Measurements from ENCODE around the gene PEG3. TPM values are rescaled to one million over a fixed set of nuclear protein-coding genes. Genes with fewer than 3 reads are reported as not detected.

PEG3 gene
- total and polyA plus RNA-seq, 5 donors = 3.1 to 17.0 (median 12.8) TPM

DNA sequence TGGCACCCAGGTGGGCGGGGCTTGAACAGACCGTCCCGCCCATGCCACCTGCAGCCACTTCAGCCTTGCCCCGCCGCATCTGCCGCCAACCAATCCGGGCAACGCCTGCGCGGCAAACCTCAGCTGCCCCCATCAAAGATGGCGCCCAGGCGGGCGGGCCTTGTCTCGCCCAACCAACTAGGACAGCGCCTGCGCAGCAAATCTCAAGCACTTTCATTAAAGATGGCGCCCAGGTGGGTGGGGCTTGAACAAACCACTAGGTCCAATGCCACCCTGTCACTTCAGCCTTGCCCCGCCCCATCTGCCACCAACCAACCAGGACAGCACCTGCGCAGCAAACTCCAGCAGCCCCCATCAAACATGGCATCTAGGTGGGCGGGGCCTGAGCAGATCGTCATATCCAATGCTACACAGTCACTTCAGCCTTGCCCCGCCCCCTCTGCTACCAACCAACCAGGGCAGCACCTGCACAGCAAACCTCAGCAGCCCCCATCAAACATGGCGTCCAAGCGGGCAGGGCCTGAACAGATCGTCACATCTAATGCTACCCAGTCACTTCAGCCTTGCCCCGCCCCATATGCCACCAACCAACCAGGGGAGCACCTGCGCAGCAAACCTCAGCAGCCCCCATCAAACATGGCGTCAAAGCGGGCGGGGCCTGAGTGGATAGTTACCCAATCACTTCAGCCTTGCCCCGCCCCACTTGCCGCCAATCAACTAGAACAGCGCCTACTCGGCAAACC lies 1.4 kb downstream of the PEG3 start:
- 45% methylated on average over 34 of the region's 34 CpGs for WGBS
- no peaks in the 10 kb centered on the region for H3K4me1 ChIP-seq (ENCODE audit: control insufficient read depth, insufficient read depth, low read length)
- ATAC-seq (peak; percentile 75 to 77), DNase-seq (peak; percentile 98 to 99 (median 98))
- intact Hi-C loops (cut with DNase I) = no loop called here
- H3K4me3 ChIP-seq (ENCODE audit: low read length) = no peak overlapping the region
- no peaks in the 10 kb centered on the region for H3K27me3 ChIP-seq (ENCODE audit: control insufficient read depth, insufficient read depth)
- H3K9me3 ChIP-seq (ENCODE audit: control insufficient read depth, low read length) = no peaks in the 10 kb centered on the region
- peak overlapping the region; percentile 31 for H3K27ac ChIP-seq (ENCODE audit: low read length)

DNA sequence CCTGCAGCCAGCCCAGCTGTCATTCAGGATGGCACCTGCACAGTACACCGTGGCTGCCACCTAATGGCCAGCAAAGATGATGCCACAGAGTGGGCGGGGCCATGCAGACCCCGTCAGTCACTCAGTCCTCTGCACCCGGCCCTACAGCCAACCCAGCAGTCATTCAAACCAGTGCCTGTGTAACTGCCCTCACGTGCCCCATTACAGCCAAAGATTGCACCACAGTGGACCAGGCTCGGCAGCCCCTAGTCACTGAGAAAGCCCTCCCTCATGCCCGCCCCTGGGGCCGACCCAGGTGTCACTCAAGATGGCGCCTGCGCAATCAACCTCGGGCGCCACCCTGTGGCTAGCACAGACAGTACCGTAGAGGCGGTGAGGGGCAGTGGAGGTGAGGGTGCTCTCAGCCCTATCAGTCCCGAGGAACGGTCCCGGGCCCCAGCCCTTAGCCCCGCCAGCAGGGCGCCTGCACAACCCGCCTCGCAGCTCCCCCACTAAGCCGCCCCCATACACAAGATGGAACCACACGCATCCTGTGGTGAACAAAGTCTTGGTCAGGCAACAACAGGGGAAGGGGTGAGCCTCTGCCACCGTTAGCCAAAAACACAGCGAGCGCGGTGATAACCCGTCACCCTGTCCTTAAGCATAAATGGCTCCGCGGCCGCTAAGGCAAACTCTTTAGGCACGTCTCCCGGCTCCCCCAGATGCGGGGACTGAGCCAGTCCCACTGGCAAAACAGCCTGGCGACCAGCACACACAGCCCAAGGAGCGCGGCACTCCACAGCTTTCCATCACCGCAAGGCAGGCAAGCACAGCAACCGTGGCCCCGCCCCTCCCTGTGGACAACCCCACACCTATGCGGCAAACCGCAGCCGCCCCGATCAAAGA lies 2.3 kb downstream of the PEG3 start:
- ATAC-seq = peak; percentile 43 to 61
- H3K27ac ChIP-seq (ENCODE audit: low read length) = peak overlapping the region; percentile 65
- DNase-seq = peak; percentile 84 to 90 (median 89)
- no peaks in the 10 kb centered on the region for H3K27me3 ChIP-seq (ENCODE audit: control insufficient read depth, insufficient read depth)
- WGBS = 42% methylated on average over 44 of the region's 44 CpGs
- H3K4me1 ChIP-seq (ENCODE audit: control insufficient read depth, insufficient read depth, low read length) = no peaks in the 10 kb centered on the region
- no peaks in the 10 kb centered on the region for H3K9me3 ChIP-seq (ENCODE audit: control insufficient read depth, low read length)
- H3K4me3 ChIP-seq (ENCODE audit: low read length) = peak overlapping the region; percentile 16
- intact Hi-C loops (cut with DNase I) = no loop called here

DNA sequence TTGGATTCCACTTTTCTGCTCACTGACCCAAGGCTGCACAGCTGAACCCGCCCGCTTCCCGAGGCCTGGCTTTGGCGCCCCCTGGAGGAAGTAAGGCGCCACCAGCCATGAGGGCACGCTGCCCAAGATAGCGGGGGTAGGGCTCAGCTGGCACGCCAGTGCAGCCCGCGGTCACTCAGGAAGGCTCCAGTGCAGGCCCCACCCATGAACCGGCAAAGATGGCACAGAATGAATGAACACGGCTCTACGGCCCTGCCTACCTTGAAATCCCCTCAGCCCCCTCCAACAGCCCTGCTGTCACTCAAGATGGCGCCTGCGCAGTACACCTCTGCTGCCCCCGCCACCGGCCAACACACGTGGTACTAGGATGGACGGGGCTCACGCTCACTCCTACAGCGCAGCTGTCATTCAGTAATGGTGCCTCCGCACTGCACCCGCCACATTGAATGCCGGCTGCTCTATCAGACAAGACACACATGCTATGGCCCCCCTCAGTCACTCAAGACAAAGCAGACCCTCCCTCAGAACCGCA lies 3.0 kb downstream of the PEG3 start:
- DNase-seq = peak; percentile 87 to 93 (median 92)
- 42% methylated on average over 25 of the region's 25 CpGs for WGBS
- Histone ChIP-seq H3K4me1 (ENCODE audit: control insufficient read depth, insufficient read depth, low read length) (no peaks in the 10 kb centered on the region), H3K27ac (ENCODE audit: low read length) (peak overlapping the region; percentile 44), H3K27me3 (ENCODE audit: control insufficient read depth, insufficient read depth) (no peaks in the 10 kb centered on the region), H3K9me3 (ENCODE audit: control insufficient read depth, low read length) (no peaks in the 10 kb centered on the region), H3K4me3 (ENCODE audit: low read length) (peak overlapping the region; percentile 16)
- intact Hi-C loops (cut with DNase I) = no loop called here
- ATAC-seq = peak; percentile 47 to 53

DNA sequence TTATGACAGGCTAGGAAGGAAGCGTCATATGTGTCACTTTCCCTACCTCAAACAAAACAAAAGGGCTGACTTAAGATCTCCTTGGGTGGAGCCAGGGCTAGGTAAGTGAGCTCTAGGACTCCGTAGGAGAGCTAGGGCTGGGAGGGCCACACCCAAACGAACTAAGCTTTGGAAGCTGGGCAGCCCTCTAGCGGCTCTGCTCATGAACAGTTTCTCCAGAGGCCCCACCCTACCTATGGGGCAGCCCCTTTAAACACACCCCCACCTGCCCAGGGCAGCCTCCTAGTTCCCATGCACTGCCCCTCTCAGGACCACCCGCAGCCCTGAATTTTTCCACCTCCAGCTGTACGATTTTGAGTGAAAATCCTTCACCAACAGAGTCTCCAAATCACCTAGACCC lies 3.5 kb downstream of the PEG3 start:
- ATAC-seq = no peak
- H3K9me3 ChIP-seq (ENCODE audit: control insufficient read depth, low read length) = no peaks in the 10 kb centered on the region
- no peaks in the 10 kb centered on the region for H3K27me3 ChIP-seq (ENCODE audit: control insufficient read depth, insufficient read depth)
- peak; percentile 38 to 48 (median 41) for DNase-seq
- H3K4me3 ChIP-seq (ENCODE audit: low read length) = peak overlapping the region; percentile 16
- H3K27ac ChIP-seq (ENCODE audit: low read length) = no peak overlapping the region
- intact Hi-C loops (cut with DNase I) = no loop called here
- WGBS = 40% methylated on average over 6 of the region's 6 CpGs
- no peaks in the 10 kb centered on the region for H3K4me1 ChIP-seq (ENCODE audit: control insufficient read depth, insufficient read depth, low read length)

DNA sequence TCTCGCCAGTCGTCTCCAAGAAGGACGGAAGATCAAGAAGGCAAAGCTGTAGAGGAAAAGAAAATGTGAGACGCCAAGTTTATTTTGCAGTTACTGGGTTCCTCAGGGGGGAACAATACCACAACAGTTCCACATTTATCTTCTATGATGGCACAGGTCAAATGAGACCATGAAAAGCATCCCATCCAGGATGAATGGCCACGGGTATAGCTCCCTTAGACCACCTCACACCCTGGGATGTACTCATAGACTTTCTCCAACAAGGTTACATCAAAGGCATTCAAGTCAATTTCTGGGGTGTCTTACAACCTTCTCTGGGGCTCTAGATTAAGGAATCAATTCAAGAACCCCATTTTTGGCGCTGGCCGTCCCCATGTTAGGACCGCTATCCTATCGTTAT lies 4.5 kb downstream of the PEG3 start:
- Histone ChIP-seq H3K27ac (ENCODE audit: low read length) (no peak overlapping the region), H3K9me3 (ENCODE audit: control insufficient read depth, low read length) (no peaks in the 10 kb centered on the region), H3K4me1 (ENCODE audit: control insufficient read depth, insufficient read depth, low read length) (no peaks in the 10 kb centered on the region), H3K27me3 (ENCODE audit: control insufficient read depth, insufficient read depth) (no peaks in the 10 kb centered on the region), H3K4me3 (ENCODE audit: low read length) (no peak overlapping the region)
- WGBS = 83% methylated on average over 9 of the region's 9 CpGs
- ATAC-seq (no peak), DNase-seq (no peak)
- intact Hi-C loops (cut with DNase I) = no loop called here

DNA sequence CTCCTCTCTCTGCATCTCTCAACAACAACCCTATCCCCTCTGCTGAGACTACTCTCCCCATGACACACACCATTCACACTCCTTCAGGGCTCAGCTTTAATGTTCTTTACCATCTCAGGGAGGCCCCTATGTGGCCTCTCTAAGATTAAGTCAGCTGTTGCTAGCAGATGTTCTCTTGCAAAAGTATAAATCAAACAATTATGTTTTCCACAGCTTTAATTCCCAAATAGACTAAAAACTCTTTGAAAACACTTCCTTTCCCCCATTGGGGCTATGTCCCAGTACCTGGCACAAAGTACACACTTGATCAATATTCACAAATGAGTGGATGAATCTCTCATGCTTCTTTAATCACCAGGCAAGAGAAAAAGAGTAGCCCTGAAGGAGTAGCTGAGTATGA lies 5.1 kb downstream of the PEG3 start:
- H3K9me3 ChIP-seq (ENCODE audit: control insufficient read depth, low read length) = no peaks in the 10 kb centered on the region
- ATAC-seq (no peak), DNase-seq (no peak)
- no peaks in the 10 kb centered on the region for H3K27me3 ChIP-seq (ENCODE audit: control insufficient read depth, insufficient read depth)
- no peak overlapping the region for H3K4me3 ChIP-seq (ENCODE audit: low read length)
- H3K4me1 ChIP-seq (ENCODE audit: control insufficient read depth, insufficient read depth, low read length) = no peaks in the 10 kb centered on the region
- intact Hi-C loops (cut with DNase I) = no loop called here
- no peak overlapping the region for H3K27ac ChIP-seq (ENCODE audit: low read length)

DNA sequence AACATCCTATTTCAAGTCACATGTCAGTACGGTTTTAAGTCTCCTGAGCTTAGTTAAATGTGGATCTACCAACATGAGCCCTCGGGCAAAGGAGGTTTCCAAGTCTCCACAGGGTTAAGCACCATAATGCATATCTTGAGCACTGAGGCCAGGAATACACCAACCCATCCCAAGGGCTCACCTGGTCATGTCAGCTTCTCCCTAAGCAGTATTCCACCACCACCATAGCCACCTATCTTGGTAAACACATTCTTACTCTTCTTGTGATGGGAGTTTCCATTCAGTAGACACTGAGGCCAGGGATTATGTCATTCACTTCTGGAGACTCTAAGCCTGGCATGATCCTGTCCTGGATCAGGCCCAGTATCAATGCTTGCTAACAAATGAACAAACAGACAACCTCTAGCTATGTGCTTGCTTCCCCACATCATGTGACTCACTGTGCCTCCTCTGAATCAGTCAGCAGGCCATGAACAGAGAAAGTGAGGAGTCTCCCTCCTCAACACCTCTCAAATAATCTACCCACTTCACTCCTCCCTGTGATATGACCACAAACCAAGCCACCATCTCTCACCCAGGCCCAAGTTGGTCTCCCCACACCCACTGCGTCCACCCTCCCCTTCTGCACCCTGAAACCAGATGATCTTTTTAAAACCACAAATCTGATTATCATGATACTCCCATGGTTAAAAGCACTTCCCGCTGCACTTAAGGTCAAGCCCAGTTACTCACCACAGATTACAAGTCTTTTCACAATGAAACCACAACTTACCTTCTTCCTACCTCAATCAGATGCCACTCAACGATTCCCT lies 5.8 kb downstream of the PEG3 start:
- Histone ChIP-seq H3K4me3 (ENCODE audit: low read length) (no peak overlapping the region), H3K27ac (ENCODE audit: low read length) (no peak overlapping the region), H3K27me3 (ENCODE audit: control insufficient read depth, insufficient read depth) (no peaks in the 10 kb centered on the region), H3K4me1 (ENCODE audit: control insufficient read depth, insufficient read depth, low read length) (no peaks in the 10 kb centered on the region), H3K9me3 (ENCODE audit: control insufficient read depth, low read length) (no peaks in the 10 kb centered on the region)
- no peak for DNase-seq
- no peak for ATAC-seq
- 74% methylated on average over 5 of the region's 5 CpGs for WGBS
- intact Hi-C loops (cut with DNase I) = no loop called here

DNA sequence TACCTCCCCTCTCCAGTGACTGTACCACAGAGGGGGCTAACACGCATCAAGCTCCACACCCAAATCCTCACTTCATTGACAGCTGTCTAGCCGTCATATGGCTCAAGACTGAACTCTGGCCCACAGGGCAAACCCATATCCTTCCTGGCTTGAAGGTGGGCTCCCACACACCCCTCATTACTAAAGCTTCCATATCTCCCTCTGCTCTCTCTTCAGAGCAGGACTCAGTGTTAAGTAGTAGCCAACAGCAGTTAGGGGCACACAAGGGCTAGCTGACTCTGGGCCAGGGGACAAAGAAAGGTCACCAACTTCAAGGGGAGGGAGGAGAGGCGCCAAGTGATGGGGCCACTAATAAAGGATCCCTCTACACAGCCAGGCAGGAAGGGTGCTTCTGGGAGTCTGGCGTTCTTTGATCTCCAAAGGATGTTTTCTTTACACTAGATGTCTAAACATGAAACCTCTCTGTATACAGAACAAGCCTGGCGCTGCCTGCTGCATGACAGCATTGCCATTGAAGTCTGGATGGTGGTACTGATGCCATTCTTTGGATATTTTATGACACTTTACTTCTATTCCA lies 8.1 kb downstream of the PEG3 start:
- intact Hi-C loops (cut with DNase I) = no loop called here
- DNase-seq = no peak
- Histone ChIP-seq H3K4me3 (ENCODE audit: low read length) (no peak overlapping the region), H3K4me1 (ENCODE audit: control insufficient read depth, insufficient read depth, low read length) (no peaks in the 10 kb centered on the region), H3K9me3 (ENCODE audit: control insufficient read depth, low read length) (no peaks in the 10 kb centered on the region), H3K27me3 (ENCODE audit: control insufficient read depth, insufficient read depth) (no peaks in the 10 kb centered on the region), H3K27ac (ENCODE audit: low read length) (no peak overlapping the region)
- 76% methylated on average over 5 of the region's 5 CpGs for WGBS
- ATAC-seq = no peak

DNA sequence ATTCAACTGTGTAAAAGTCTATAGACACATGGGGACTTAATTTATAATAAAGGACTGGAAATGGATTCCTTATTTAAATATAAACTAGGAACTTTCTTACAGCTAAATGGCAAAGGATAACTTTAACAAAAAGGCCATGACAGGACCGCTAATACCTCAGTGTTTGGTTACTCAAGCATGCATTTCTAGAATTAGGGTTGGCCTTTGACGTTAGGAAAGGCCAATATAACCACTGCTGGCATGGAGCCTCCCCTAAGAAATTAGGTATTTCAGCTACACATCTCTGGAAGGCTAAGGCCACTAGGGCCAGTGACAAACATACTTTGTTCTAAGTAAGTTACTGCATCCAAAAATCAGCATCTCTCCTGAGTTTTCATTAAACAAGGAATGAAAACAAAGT lies 9.3 kb downstream of the PEG3 start:
- Histone ChIP-seq H3K27me3 (ENCODE audit: control insufficient read depth, insufficient read depth) (no peaks in the 10 kb centered on the region), H3K4me3 (ENCODE audit: low read length) (no peak overlapping the region), H3K4me1 (ENCODE audit: control insufficient read depth, insufficient read depth, low read length) (no peaks in the 10 kb centered on the region), H3K9me3 (ENCODE audit: control insufficient read depth, low read length) (no peaks in the 10 kb centered on the region), H3K27ac (ENCODE audit: low read length) (no peak overlapping the region)
- intact Hi-C loops (cut with DNase I) = no loop called here
- DNase-seq (no peak), ATAC-seq (no peak)
- 49% methylated on average over 2 of the region's 2 CpGs for WGBS

DNA sequence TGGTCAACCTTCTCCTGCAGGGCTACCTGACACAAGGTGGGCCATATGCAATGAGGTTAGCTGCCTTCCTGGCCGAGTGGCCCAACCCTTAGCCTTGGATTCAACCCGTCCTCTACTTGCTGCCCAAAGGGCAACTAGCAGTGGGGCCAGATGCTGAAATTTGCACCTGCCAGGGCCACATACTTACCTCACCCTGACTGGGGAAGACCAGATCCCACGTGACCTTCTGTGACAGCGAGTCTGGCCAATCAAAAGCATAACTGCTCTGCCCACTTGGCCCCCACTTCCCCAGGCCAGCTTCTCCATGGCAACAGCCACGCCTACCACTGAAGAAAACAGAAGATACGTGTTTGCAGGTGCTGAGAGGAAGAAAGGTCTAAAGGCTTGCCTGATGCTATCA lies 10.9 kb downstream of the PEG3 start:
- Histone ChIP-seq H3K9me3 (ENCODE audit: control insufficient read depth, low read length) (no peaks in the 10 kb centered on the region), H3K27me3 (ENCODE audit: control insufficient read depth, insufficient read depth) (no peaks in the 10 kb centered on the region), H3K4me1 (ENCODE audit: control insufficient read depth, insufficient read depth, low read length) (no peaks in the 10 kb centered on the region), H3K27ac (ENCODE audit: low read length) (no peak overlapping the region), H3K4me3 (ENCODE audit: low read length) (no peak overlapping the region)
- DNase-seq (no peak), ATAC-seq (no peak)
- intact Hi-C loops (cut with DNase I) = no loop called here
- 73% methylated on average over 6 of the region's 6 CpGs for WGBS
